GM12801 (cell line): Measurements from ENCODE around the gene OR5W2.

Source experiments
- TF ChIP-seq, protein P1 (sequence below): IDR thresholded peaks from one replicate; pipeline ENCODE4 v1.5.1; 2011; ENCODE audit warnings: control low read depth; ENCODE audit not compliant: insufficient read length; ENCODE audit errors: extremely low read depth

The OR5W2 gene

DNA sequence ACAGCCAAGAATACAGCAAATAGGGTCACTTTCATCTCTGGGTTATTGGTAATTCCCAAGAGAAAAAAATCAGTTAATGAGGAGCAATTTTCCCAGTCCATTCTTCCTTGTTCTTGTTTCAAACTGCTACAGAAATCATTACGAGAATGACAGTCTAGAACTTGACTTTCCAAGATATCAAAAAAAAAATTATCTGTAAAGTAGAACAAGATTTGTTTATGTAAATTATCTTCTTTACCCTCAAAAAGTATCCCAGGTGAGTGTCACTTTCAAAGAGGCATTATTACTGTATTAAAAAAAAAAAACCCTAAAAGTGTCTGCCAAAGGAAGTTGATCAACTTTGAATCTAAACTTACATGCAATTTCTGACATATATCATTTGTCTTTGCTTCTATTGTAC is at the start of gene OR5W2:
OR5W2 (minus strand) TSS at position 101 of the 400 bp plus-strand sequence; CDS start at position 101, 0 bp downstream.
- TF ChIP-seq, protein P1, sequence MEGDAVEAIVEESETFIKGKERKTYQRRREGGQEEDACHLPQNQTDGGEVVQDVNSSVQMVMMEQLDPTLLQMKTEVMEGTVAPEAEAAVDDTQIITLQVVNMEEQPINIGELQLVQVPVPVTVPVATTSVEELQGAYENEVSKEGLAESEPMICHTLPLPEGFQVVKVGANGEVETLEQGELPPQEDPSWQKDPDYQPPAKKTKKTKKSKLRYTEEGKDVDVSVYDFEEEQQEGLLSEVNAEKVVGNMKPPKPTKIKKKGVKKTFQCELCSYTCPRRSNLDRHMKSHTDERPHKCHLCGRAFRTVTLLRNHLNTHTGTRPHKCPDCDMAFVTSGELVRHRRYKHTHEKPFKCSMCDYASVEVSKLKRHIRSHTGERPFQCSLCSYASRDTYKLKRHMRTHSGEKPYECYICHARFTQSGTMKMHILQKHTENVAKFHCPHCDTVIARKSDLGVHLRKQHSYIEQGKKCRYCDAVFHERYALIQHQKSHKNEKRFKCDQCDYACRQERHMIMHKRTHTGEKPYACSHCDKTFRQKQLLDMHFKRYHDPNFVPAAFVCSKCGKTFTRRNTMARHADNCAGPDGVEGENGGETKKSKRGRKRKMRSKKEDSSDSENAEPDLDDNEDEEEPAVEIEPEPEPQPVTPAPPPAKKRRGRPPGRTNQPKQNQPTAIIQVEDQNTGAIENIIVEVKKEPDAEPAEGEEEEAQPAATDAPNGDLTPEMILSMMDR = no peak

DNA sequence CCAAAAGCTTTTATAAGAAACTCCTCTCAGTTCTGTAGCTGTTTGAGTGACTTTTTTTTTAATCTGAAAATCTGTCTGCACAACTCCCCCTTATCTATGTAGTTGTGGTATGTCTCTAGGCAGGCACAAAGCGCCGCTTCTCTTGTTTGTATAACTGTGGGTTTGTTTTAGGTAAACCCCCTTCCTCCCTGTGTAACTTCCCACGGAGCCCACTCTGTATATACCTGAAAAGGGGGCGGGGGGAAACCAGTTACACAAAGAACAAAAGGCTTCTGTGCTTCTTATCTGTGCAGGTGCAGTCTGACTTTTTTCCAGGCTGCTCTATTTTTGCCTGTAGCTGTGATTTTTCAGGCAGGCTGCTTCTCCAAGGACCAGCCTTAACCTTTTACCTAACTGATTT is 42.1 kb upstream of the OR5W2 start:
- TF ChIP-seq, protein P1 = no peak

DNA sequence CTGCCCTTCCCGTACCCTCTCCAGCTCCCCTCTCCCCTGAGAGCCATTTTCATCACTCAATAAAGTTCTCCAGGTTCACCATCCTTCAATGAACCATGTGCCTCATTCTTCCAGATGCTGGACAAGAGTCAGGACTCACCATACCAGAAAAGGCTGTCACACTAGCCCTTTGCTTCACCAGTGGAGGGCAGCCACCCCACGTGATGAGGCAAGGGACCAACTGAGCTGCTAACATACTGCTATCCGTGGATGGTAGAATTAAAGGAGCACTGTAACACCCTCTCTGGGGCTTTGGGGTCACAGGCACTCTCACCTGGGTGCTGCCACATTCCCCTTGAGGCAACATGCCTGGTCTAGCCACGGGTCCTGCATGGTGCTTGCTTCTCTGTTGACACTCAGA is 34.9 kb upstream of the OR5W2 start:
- TF ChIP-seq, protein P1 = no peak

DNA sequence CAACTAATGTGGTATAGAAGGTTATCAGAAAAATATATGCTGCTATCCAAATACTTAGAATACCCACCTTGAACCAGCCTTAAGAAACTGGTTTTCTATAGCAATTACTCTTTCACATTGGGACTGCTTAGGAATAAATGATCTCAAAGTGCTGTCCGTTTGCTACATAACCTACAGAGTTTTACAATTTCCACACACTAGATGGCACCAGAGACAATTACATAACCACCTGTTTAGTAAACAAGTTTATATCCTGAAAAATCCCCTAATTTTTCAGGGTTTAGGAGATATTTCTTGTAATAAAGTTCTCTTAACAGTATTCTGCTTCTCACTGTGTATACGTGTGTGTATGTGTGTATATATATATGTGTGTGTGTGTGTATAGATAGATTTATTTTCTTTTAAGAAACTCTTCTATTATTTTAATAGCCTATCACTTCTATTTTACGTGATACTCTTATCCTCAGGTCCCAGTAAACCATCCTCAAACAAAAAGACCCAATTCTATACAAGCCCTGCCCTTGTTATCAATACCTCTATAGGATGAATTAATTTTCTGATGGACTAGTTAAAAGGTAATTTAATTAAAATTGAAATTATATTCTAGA is 28.5 kb upstream of the OR5W2 start:
- TF ChIP-seq, protein P1 = no peak

DNA sequence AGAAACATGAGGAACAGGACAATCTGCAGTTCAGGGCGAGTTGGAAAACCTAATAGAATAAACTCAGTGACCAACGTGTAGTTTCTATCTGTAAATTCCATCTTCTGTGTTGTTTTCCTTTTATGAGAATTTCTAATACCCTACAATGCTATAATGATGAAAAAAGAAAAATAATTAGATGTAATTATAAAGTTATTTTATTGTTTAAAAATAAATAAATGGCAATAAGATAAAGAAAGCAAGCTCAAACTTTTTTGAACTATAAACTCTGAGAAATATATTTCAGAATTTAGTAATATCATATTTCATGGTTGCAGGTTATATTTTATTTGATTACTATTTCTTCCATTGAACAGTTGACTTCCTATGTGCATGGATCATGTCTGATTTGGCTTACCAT is 21.9 kb upstream of the OR5W2 start, which contains the start of gene OR5I1:
OR5I1 (minus strand) TSS at position 101 of the 400 bp plus-strand sequence; CDS start at position 101, 0 bp downstream.
- TF ChIP-seq, protein P1 = no peak

DNA sequence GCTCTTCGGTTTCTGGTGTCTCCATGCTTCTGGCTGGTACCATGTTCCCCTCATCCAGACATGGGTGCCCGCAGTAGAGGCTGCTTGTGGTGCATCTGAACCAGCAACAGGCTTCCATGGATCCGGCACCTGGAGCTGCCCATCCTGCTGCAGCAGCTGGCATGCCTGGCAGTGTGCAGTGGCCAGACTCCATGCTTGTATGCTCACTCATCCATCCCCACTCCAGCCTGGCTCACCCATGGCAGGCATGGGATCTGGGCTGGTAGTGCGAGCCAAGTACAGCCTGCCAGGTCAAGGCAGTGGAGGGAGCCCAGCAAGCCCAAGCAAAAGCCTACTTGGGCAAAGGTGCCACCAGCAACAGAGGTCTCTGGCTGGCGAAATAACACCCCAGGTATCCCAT is 6.2 kb upstream of the OR5W2 start:
- TF ChIP-seq, protein P1 = no peak

DNA sequence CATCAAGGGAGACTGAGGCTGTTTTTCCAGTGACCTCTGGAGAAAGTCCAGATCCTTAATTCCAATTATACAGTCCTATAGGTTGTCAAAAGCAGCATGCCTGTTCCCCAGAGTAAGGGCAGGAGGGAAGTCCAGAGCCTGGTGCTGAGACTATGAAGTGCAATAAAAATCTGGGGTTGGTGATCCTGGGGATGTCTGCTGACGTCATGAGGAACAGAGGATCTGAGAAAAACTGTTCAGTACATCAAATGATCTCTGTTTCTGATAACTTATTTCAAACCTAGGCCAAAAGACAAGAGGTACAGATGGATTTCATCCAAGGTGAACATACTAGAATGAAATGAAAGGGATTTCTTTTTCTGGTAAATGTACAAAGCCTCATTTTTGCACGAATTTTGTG is 12.1 kb downstream of the OR5W2 start:
- TF ChIP-seq, protein P1 = no peak
